ENCODE results near the gene KCNQ1.

DNA sequence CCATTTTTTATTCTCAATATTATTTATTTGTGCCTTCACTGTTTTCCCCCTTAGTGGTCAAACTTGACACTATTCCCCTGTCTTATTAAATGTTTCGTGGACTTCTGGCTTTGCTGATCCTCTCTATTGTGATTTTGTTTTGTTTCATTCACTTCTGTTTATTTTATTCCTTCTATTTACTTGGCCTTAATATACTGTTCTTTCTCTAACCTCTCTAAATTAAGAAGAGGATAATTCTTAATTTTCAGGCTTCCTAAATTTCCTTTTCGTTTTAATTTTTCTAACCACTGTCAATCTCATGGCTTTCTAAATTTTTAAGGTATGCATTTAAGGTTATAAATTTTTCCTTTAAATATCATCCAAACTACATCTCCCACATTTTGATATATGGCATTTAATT, 338.0 kb downstream of the KCNQ1 start:
- TF ChIP-seq CTCF (IDR thresholded peaks at IDR 0.05) (no peak), JUN (CRISPR knock-in tag; IDR thresholded peaks at IDR 0.05) (no peak), ZNF423 (CRISPR knock-in tag; IDR thresholded peaks at IDR 0.05) (no peak)

Measured in WTC11 (cell line).